Type B pancreatic cell (in vitro differentiated cells): ENCODE measurements around the gene VASN. TPM values are rescaled to one million over a fixed set of nuclear protein-coding genes. Genes with fewer than 3 reads are reported as not detected.

Source experiments
- DNase-seq: peaks from one replicate; pipeline ENCODE4 v3.0.0; 2021; ENCODE audit warnings: mixed read lengths; ENCODE audit not compliant: unreplicated experiment; ENCODE audit errors: extremely low spot score
- H3K27ac Mint-ChIP-seq: 2 replicates; pipeline ENCODE4 v1.8.0; 2021; ENCODE audit warnings: mild to moderate bottlenecking, mixed read lengths
- H3K27me3 Mint-ChIP-seq: 2 replicates; pipeline ENCODE4 v1.8.0; 2021; ENCODE audit warnings: mixed read lengths
- H3K36me3 Mint-ChIP-seq: 2 replicates; pipeline ENCODE4 v1.8.0; 2021; ENCODE audit warnings: mixed read lengths
- H3K4me1 Mint-ChIP-seq: one replicate; pipeline ENCODE4 v1.8.0; 2021; ENCODE audit warnings: mixed read lengths; ENCODE audit not compliant: unreplicated experiment
- H3K4me3 Mint-ChIP-seq: 2 replicates; pipeline ENCODE4 v1.8.0; 2021; ENCODE audit warnings: mild to moderate bottlenecking, mixed read lengths
- H3K9me3 Mint-ChIP-seq: 2 replicates; pipeline ENCODE4 v1.8.0; 2021; ENCODE audit warnings: mixed read lengths
- total RNA-seq: library from RNA; stranded (reverse); gene quantifications from 2 replicates; pipeline ENCODE4 v1.2.1, GENCODE V29; 2021; ENCODE audit warnings: low replicate concordance
- TF ChIP-seq, protein P1 (sequence below): fragments of 200-600 bp; sonication (generic); conservative IDR thresholded peaks from 2 replicates; pipeline ENCODE4 v1.5.0; 2021; ENCODE audit warnings: antibody characterized with exemption, mild to moderate bottlenecking

VASN gene
- total RNA-seq, 1 donor from 2014 or later = 29.0 TPM

DNA sequence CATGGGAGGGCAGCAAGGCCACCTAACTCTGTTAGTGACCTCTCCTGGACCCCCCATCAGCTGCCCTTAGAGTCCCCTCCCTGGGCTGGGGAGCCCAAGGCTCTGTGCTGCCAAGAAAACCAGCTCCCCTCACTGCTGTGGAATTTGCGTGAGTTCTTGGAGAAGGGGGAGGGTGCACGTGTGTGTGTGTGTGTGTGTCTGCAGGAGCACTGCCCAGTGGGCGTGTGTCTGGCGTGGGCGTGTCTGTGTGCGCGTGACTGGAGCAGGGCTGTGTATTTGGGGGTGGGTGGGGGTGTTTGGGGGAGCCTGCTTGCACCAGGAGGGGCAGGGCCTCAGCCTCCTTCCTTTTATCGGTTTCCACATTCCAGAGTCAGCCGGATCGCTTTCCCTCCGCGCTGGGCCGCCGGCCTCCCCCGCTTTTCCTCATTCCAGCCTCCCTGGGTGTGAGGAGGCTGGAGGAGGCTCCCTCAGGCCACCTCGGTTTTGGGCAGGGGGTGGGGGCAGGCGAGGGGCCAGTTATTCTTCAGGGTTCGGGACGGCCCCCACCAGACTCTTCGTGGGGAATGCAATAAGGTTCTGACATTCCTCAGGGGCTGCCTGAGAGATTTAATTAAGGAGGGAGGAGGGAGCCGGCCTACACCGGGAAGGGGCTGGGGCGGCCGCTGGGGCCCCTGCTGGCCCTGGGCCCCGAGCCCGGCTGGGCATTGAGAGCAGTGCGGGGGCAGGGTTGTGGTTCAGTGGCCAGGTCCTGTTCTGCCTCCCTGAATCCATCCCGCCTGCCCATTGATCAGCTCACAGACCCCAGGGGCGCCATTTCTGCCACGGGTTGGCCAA is 2.5 kb downstream of the VASN start:
- H3K27me3 Mint-ChIP-seq = no peaks in the 10 kb centered on the region
- peak overlapping the region; percentile 89 for H3K4me3 Mint-ChIP-seq
- H3K9me3 Mint-ChIP-seq = no peaks in the 10 kb centered on the region
- H3K4me1 Mint-ChIP-seq = peaks cover 24% of the 10 kb centered on the region
- no peaks in the 10 kb centered on the region for H3K36me3 Mint-ChIP-seq
- DNase-seq = no peak
- H3K27ac Mint-ChIP-seq = peak overlapping the region; percentile 88
- TF ChIP-seq, protein P1, sequence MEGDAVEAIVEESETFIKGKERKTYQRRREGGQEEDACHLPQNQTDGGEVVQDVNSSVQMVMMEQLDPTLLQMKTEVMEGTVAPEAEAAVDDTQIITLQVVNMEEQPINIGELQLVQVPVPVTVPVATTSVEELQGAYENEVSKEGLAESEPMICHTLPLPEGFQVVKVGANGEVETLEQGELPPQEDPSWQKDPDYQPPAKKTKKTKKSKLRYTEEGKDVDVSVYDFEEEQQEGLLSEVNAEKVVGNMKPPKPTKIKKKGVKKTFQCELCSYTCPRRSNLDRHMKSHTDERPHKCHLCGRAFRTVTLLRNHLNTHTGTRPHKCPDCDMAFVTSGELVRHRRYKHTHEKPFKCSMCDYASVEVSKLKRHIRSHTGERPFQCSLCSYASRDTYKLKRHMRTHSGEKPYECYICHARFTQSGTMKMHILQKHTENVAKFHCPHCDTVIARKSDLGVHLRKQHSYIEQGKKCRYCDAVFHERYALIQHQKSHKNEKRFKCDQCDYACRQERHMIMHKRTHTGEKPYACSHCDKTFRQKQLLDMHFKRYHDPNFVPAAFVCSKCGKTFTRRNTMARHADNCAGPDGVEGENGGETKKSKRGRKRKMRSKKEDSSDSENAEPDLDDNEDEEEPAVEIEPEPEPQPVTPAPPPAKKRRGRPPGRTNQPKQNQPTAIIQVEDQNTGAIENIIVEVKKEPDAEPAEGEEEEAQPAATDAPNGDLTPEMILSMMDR = no peak

DNA sequence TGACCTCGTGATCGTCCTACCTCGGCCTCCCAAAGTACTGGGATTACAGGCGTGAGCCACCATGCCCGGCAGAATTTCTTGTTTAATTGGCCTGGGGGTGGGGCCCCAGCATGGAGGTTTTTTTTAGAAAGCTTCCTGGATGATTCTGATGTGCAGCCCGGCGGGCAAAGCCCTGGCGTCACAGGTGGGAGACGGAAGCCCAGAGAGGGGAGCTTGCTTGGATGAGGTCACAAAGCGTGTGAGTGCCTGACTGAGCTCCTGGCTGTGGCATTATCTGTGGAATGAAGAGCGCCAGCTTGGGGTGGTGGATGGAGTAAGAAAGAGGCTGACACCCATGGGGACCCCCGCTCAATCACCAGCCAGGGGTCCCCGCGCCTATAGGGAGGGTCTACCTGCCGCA is 4.1 kb downstream of the VASN start:
- H3K4me1 Mint-ChIP-seq = peaks cover 24% of the 10 kb centered on the region
- no peaks in the 10 kb centered on the region for H3K9me3 Mint-ChIP-seq
- peak overlapping the region; percentile 59 for H3K4me3 Mint-ChIP-seq
- H3K36me3 Mint-ChIP-seq = no peaks in the 10 kb centered on the region
- H3K27ac Mint-ChIP-seq = peak overlapping the region; percentile 88
- H3K27me3 Mint-ChIP-seq = no peaks in the 10 kb centered on the region
- DNase-seq = no peak
- TF ChIP-seq, protein P1 = no peak

DNA sequence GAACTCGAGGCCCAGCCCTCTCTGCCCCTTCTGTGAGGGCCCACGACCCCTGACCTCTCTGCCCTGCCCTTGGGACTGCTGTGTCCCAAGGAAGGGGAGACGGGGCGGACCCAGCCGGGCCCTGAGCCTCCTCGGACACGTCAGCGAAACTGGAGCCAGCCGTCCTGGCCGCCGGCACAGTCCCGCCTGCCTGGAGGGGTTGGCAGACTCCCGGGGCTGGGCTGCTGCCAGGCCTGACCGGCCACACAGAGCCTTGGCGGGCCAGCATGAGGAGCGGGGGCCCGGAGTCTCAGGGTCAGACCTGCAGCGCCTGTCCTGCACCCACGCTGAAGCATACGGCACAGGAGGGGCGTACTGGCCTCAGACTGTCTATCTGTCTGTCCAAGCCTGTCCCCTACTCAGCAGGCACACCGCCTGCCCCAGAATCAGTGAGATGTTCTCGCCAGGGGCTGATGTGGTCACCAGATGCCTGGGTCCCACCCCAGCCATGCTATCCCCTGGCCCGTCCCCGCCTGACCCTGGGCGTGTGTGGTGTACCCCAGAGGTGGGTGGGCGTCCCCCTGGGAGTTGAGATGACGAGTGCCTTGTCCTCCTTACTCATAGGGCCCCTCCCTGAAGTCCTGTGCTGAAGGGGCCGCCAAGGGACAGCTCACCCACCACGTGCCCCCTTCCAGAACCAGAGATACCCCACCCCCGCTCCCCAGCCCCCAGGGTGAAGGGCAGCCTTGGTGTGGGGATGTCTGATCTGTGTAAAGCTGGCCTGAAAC is 4.7 kb downstream of the VASN start:
- no peak for DNase-seq
- H3K9me3 Mint-ChIP-seq = no peaks in the 10 kb centered on the region
- H3K4me1 Mint-ChIP-seq = peaks cover 24% of the 10 kb centered on the region
- H3K36me3 Mint-ChIP-seq = no peaks in the 10 kb centered on the region
- TF ChIP-seq, protein P1 = no peak
- H3K27ac Mint-ChIP-seq = no peak overlapping the region
- H3K27me3 Mint-ChIP-seq = no peaks in the 10 kb centered on the region
- peak overlapping the region; percentile 66 for H3K4me3 Mint-ChIP-seq

DNA sequence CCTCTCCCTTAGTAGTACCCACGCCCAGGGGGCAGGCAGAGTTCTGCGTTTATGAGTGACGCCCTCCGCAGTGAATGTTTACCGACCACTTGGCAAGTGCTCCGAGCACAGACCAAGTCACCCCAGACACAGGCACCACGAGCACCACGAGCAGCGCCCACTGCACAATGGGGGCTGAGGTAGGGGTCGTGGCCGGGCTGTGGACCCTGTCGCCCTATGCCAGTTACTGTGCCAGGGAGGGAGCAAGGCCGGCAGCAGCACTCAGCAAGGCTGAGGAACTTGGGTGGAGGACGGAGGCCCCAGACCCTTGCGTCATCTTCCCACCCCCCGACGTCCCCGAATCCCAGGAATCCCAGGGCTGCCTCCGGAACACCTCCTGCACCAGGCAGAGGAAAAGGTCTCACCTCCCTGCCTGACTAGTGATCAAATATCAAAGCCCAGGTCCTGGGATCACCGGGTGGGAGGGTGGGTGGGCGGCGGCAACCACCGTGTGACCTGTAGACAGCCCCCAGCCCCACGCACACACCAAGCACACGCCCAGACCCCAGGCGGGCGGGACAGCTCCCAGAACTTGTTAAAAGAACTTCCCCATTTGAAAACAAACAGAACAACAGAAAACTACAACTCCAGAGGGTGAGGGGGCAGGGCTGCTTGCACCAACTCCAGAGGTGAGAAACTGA is 5.4 kb downstream of the VASN start:
- Mint-ChIP-seq H3K36me3 (no peaks in the 10 kb centered on the region), H3K27ac (peak overlapping the region; percentile 85), H3K4me1 (peaks cover 24% of the 10 kb centered on the region), H3K9me3 (no peaks in the 10 kb centered on the region), H3K27me3 (no peaks in the 10 kb centered on the region), H3K4me3 (peak overlapping the region; percentile 66)
- TF ChIP-seq, protein P1 = no peak
- no peak for DNase-seq

DNA sequence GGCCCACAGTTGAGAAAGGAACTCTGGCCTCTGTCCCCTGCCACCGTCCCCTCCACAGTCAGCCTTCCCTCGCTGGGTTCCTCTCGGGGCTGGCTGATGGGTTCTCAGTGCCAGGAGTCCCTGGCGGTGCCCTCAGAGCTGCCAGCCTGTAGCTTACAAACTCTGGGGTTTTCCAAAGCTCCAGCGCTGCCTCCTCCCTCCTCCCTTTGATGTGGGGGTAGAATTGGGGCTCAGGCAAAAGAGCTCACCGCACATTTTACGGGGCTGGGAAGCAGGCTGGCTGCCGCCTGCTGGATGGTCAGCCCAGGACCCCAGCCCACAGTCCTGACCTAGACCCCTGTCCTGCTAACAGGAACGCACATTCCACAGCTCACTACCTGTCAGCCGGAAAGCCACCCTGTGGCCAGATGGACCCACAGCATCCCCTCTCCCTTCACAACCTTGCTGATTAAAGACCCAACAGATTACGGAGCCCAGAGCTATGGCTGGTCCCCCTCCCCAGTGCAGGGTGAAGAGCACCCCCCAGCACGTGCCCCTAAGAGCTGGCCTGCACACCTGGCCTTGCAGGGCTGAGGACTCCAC is 6.0 kb downstream of the VASN start:
- no peaks in the 10 kb centered on the region for H3K36me3 Mint-ChIP-seq
- peak overlapping the region; percentile 85 for H3K27ac Mint-ChIP-seq
- H3K4me3 Mint-ChIP-seq = peak overlapping the region; percentile 54
- no peaks in the 10 kb centered on the region for H3K9me3 Mint-ChIP-seq
- TF ChIP-seq, protein P1 = peak; percentile 43
- no peaks in the 10 kb centered on the region for H3K27me3 Mint-ChIP-seq
- H3K4me1 Mint-ChIP-seq = peaks cover 24% of the 10 kb centered on the region
- no peak for DNase-seq
